Measurements from ENCODE around the gene BEST2.

The BEST2 gene

GRCh38 chr19:12752056-12752781 lies 628 bp downstream of the BEST2 start:
- Histone ChIP-seq H3K9me3 (ENCODE audit: control insufficient read depth, insufficient read depth, low read depth, low read length) (no peaks in the 10 kb centered on the region), H3K27me3 (ENCODE audit: control insufficient read depth, insufficient read depth, low read length) (peaks cover 63% of the 10 kb centered on the region), H3K4me3 (ENCODE audit: low read depth, low read length) (peak overlapping the region; percentile 48), H3K9ac (ENCODE audit: low read length) (no peak overlapping the region), H3K4me1 (ENCODE audit: control insufficient read depth, insufficient read depth, low read length) (peaks cover 4% of the 10 kb centered on the region; the same call in 1 of the 2 replicates), H3K27ac (ENCODE audit: low read depth, low read length) (no peak overlapping the region), H3K36me3 (ENCODE audit: control insufficient read depth, insufficient read depth, low read length) (peaks cover 11% of the 10 kb centered on the region)

- H3K27ac ChIP-seq (ENCODE audit: low read depth, low read length): no peak overlapping the region
- no peaks in the 10 kb centered on the region for H3K9me3 ChIP-seq (ENCODE audit: control insufficient read depth, insufficient read depth, low read depth, low read length)
- peaks cover 8% of the 10 kb centered on the region; the same call in 1 of the 2 replicates for H3K4me1 ChIP-seq (ENCODE audit: control insufficient read depth, insufficient read depth, low read length)
- H3K36me3 ChIP-seq (ENCODE audit: control insufficient read depth, insufficient read depth, low read length): no peaks in the 10 kb centered on the region
- no peak overlapping the region for H3K4me3 ChIP-seq (ENCODE audit: low read depth, low read length)
- H3K27me3 ChIP-seq (ENCODE audit: control insufficient read depth, insufficient read depth, low read length): peaks cover 59% of the 10 kb centered on the region
- H3K9ac ChIP-seq (ENCODE audit: low read length): no peak overlapping the region
These were observed 3.0 kb downstream of the BEST2 start for GRCh38 chr19:12754465-12755196.

- Histone ChIP-seq H3K4me3 (ENCODE audit: low read depth, low read length) (no peak overlapping the region), H3K27ac (ENCODE audit: low read depth, low read length) (no peak overlapping the region), H3K9ac (ENCODE audit: low read length) (no peak overlapping the region), H3K27me3 (ENCODE audit: control insufficient read depth, insufficient read depth, low read length) (peaks cover 43% of the 10 kb centered on the region), H3K9me3 (ENCODE audit: control insufficient read depth, insufficient read depth, low read depth, low read length) (no peaks in the 10 kb centered on the region), H3K4me1 (ENCODE audit: control insufficient read depth, insufficient read depth, low read length) (peaks cover 8% of the 10 kb centered on the region; the same call in 1 of the 2 replicates), H3K36me3 (ENCODE audit: control insufficient read depth, insufficient read depth, low read length) (no peaks in the 10 kb centered on the region)
These were observed 4.7 kb downstream of the BEST2 start for GRCh38 chr19:12756150-12756883.

GRCh38 chr19:12757544-12758274 lies 6.1 kb downstream of the BEST2 start:
- H3K9ac ChIP-seq (ENCODE audit: low read length): peak overlapping the region; percentile 15
- H3K27me3 ChIP-seq (ENCODE audit: control insufficient read depth, insufficient read depth, low read length): peaks cover 30% of the 10 kb centered on the region
- 0 out of 2 replicates have a peak, but pooled peaks cover 5% of the 10 kb centered on the region for H3K4me1 ChIP-seq (ENCODE audit: control insufficient read depth, insufficient read depth, low read length)
- H3K9me3 ChIP-seq (ENCODE audit: control insufficient read depth, insufficient read depth, low read depth, low read length): no peaks in the 10 kb centered on the region
- peak overlapping the region; percentile 64 for H3K4me3 ChIP-seq (ENCODE audit: low read depth, low read length)
- H3K27ac ChIP-seq (ENCODE audit: low read depth, low read length): no peak overlapping the region
- H3K36me3 ChIP-seq (ENCODE audit: control insufficient read depth, insufficient read depth, low read length): peaks cover 6% of the 10 kb centered on the region; the same call in 1 of the 2 replicates

GRCh38 chr19:12759686-12760085 lies 8.1 kb downstream of the BEST2 start:
- Histone ChIP-seq H3K9ac (ENCODE audit: low read length) (no peak overlapping the region), H3K4me3 (ENCODE audit: low read depth, low read length) (no peak overlapping the region), H3K36me3 (ENCODE audit: control insufficient read depth, insufficient read depth, low read length) (peaks cover 20% of the 10 kb centered on the region), H3K4me1 (ENCODE audit: control insufficient read depth, insufficient read depth, low read length) (0 out of 2 replicates have a peak, but pooled peaks cover 5% of the 10 kb centered on the region), H3K27ac (ENCODE audit: low read depth, low read length) (no peak overlapping the region), H3K9me3 (ENCODE audit: control insufficient read depth, insufficient read depth, low read depth, low read length) (no peaks in the 10 kb centered on the region), H3K27me3 (ENCODE audit: control insufficient read depth, insufficient read depth, low read length) (peaks cover 14% of the 10 kb centered on the region)

GRCh38 chr19:12763100-12763499 lies 11.5 kb downstream of the BEST2 start:
- no peak overlapping the region for H3K27ac ChIP-seq (ENCODE audit: low read depth, low read length)

GRCh38 chr19:12764698-12765097 lies 13.1 kb downstream of the BEST2 start:
- H3K27me3 ChIP-seq (ENCODE audit: control insufficient read depth, insufficient read depth, low read length): no peaks in the 10 kb centered on the region
- no peak overlapping the region for H3K27ac ChIP-seq (ENCODE audit: low read depth, low read length)
- no peak overlapping the region for H3K4me3 ChIP-seq (ENCODE audit: low read depth, low read length)
- 0 out of 2 replicates have a peak, but pooled peaks cover 4% of the 10 kb centered on the region for H3K4me1 ChIP-seq (ENCODE audit: control insufficient read depth, insufficient read depth, low read length)
- peaks cover 32% of the 10 kb centered on the region for H3K36me3 ChIP-seq (ENCODE audit: control insufficient read depth, insufficient read depth, low read length)
- no peaks in the 10 kb centered on the region for H3K9me3 ChIP-seq (ENCODE audit: control insufficient read depth, insufficient read depth, low read depth, low read length)
- no peak overlapping the region for H3K9ac ChIP-seq (ENCODE audit: low read length)

More at GRCh38 chr19:12763100-12763499, 11.5 kb downstream of the BEST2 start:
- Histone ChIP-seq H3K36me3 (ENCODE audit: control insufficient read depth, insufficient read depth, low read length) (peaks cover 32% of the 10 kb centered on the region), H3K27me3 (ENCODE audit: control insufficient read depth, insufficient read depth, low read length) (no peaks in the 10 kb centered on the region), H3K9me3 (ENCODE audit: control insufficient read depth, insufficient read depth, low read depth, low read length) (no peaks in the 10 kb centered on the region), H3K4me1 (ENCODE audit: control insufficient read depth, insufficient read depth, low read length) (0 out of 2 replicates have a peak, but pooled peaks cover 2% of the 10 kb centered on the region), H3K4me3 (ENCODE audit: low read depth, low read length) (no peak overlapping the region), H3K9ac (ENCODE audit: low read length) (no peak overlapping the region)

- Histone ChIP-seq H3K4me3 (ENCODE audit: low read depth, low read length) (peak overlapping the region; percentile 70), H3K9ac (ENCODE audit: low read length) (no peak overlapping the region), H3K27me3 (ENCODE audit: control insufficient read depth, insufficient read depth, low read length) (no peaks in the 10 kb centered on the region; the same call in 1 of the 2 replicates), H3K4me1 (ENCODE audit: control insufficient read depth, insufficient read depth, low read length) (0 out of 2 replicates have a peak, but pooled peaks cover 9% of the 10 kb centered on the region), H3K27ac (ENCODE audit: low read depth, low read length) (no peak overlapping the region), H3K36me3 (ENCODE audit: control insufficient read depth, insufficient read depth, low read length) (peaks cover 38% of the 10 kb centered on the region), H3K9me3 (ENCODE audit: control insufficient read depth, insufficient read depth, low read depth, low read length) (no peaks in the 10 kb centered on the region)
These were observed 14.5 kb downstream of the BEST2 start for GRCh38 chr19:12766051-12766521.

GRCh38 chr19:12767150-12767549 lies 15.6 kb downstream of the BEST2 start:
- Histone ChIP-seq H3K27ac (ENCODE audit: low read depth, low read length) (no peak overlapping the region), H3K4me3 (ENCODE audit: low read depth, low read length) (no peak overlapping the region), H3K9me3 (ENCODE audit: control insufficient read depth, insufficient read depth, low read depth, low read length) (no peaks in the 10 kb centered on the region), H3K9ac (ENCODE audit: low read length) (no peak overlapping the region), H3K4me1 (ENCODE audit: control insufficient read depth, insufficient read depth, low read length) (0 out of 2 replicates have a peak, but pooled peaks cover 9% of the 10 kb centered on the region), H3K36me3 (ENCODE audit: control insufficient read depth, insufficient read depth, low read length) (peaks cover 35% of the 10 kb centered on the region), H3K27me3 (ENCODE audit: control insufficient read depth, insufficient read depth, low read length) (no peaks in the 10 kb centered on the region; the same call in 1 of the 2 replicates)

- Histone ChIP-seq H3K9me3 (ENCODE audit: control insufficient read depth, insufficient read depth, low read depth, low read length) (no peaks in the 10 kb centered on the region), H3K27me3 (ENCODE audit: control insufficient read depth, insufficient read depth, low read length) (no peaks in the 10 kb centered on the region; the same call in 1 of the 2 replicates), H3K27ac (ENCODE audit: low read depth, low read length) (no peak overlapping the region), H3K4me1 (ENCODE audit: control insufficient read depth, insufficient read depth, low read length) (0 out of 2 replicates have a peak, but pooled peaks cover 9% of the 10 kb centered on the region), H3K9ac (ENCODE audit: low read length) (no peak overlapping the region), H3K4me3 (ENCODE audit: low read depth, low read length) (no peak overlapping the region), H3K36me3 (ENCODE audit: control insufficient read depth, insufficient read depth, low read length) (peaks cover 35% of the 10 kb centered on the region)
These were observed 16.1 kb downstream of the BEST2 start for GRCh38 chr19:12767666-12768065.

Data from HUES6 (cell line).